Measurements from ENCODE around the gene UQCR10. TPM values are rescaled to one million over a fixed set of nuclear protein-coding genes. Genes with fewer than 3 reads are reported as not detected.

Gene UQCR10
- total and polyA plus RNA-seq, 9 donors = 24.2 to 93.1 (median 56.4) TPM

DNA sequence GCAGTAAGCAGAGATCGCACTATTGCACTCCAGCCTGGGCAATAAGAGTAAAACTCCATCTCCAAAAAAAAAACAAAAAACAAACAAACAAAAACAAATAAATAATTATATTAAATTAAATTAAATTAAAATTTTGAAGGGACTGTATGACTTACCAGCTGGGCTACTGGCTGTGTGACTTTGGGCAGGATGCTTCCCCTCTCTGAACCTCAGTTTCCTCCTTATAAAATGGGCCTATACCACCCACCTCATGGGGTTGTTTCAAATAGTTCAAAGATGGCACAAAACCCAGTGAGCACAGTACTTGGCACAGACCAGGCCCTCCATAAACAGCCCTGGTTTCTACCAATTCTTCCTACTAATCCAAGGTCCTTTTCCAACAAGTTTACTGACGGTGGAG is 36.0 kb downstream of the UQCR10 start:
- 94 to 97% (median 95%) methylated on average over 2 of the region's 2 CpGs for WGBS, 3 donors
- H3K36me3 ChIP-seq = no peaks in the 10 kb centered on the region
- H3K9me3 ChIP-seq = no peaks in the 10 kb centered on the region
- H3K4me3 ChIP-seq = no peak overlapping the region
- no peak for DNase-seq
- TF ChIP-seq EP300 (IDR thresholded peaks at IDR 0.05) (no peak), POLR2A (IDR thresholded peaks at IDR 0.05) (no peak), CTCF (IDR thresholded peaks at IDR 0.05) (no peak)
- no peaks in the 10 kb centered on the region for H3K4me1 ChIP-seq (ENCODE audit: insufficient read depth)
- intact Hi-C loops (cut with DNase I) = no loop called here
- no peaks in the 10 kb centered on the region for H3K27me3 ChIP-seq
- H3K27ac ChIP-seq = no peak overlapping the region

GRCh38 chr22:29804985-29805384 is 37.8 kb downstream of the UQCR10 start:
- intact Hi-C loops (cut with DNase I) = no loop called here
- 95 to 100% (median 98%) methylated on average over 2 of the region's 2 CpGs for WGBS, 3 donors
- TF ChIP-seq CTCF (IDR thresholded peaks at IDR 0.05) (no peak), POLR2A (IDR thresholded peaks at IDR 0.05) (no peak), EP300 (IDR thresholded peaks at IDR 0.05) (no peak)
- Histone ChIP-seq H3K9me3 (no peaks in the 10 kb centered on the region), H3K4me3 (no peak overlapping the region), H3K4me1 (ENCODE audit: insufficient read depth) (no peaks in the 10 kb centered on the region), H3K36me3 (no peaks in the 10 kb centered on the region), H3K27ac (no peak overlapping the region), H3K27me3 (no peaks in the 10 kb centered on the region)
- no peak for DNase-seq

DNA sequence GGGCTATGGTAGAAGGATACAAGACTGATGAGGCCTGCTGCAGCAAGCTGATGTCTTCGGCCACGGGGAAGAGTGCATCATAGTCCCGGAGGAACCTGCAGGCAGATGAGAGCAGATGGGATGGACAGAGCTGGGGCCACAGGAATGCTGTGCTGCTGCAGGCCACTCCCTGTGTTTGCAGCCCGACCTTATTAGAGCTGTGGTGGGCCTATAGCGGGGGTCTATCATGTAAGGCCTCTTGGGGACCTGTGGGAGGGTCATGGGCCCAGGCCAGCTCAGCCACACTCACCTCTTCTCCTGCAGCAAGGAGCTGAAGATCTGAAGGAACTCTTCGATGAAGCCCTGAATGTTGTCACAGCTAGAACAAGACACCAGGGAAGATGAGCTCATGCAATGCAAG is 39.0 kb downstream of the UQCR10 start:
- Histone ChIP-seq H3K27ac (no peak overlapping the region), H3K4me1 (ENCODE audit: insufficient read depth) (no peaks in the 10 kb centered on the region), H3K9me3 (no peaks in the 10 kb centered on the region), H3K36me3 (no peaks in the 10 kb centered on the region), H3K27me3 (no peaks in the 10 kb centered on the region), H3K4me3 (no peak overlapping the region)
- no peak for DNase-seq
- intact Hi-C loops (cut with DNase I) = no loop called here
- WGBS, 3 donors = 74 to 79% (median 75%) methylated on average over 6 of the region's 6 CpGs
- TF ChIP-seq EP300 (IDR thresholded peaks at IDR 0.05) = no peak
- no peak for TF ChIP-seq POLR2A (IDR thresholded peaks at IDR 0.05)
- no peak for TF ChIP-seq CTCF (IDR thresholded peaks at IDR 0.05)

DNA sequence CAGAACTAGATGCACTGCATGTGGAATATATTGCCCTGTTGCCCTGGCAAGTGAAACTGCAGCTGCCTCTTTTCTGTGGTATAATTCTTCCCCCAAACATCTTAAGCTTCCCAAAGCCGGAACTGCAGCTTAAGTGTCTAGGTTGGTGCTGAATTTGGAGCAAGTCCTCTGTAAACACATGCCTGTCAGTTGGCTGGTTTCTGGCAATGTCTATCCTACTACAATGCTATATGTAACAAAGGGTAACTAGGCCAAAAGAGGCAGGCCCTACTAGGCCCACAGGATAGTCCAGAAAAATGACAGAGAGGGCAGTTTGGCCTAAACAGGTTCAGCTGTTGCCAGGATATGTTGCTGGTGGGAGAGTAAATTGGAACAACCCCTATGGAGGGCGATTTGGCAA is 43.0 kb downstream of the UQCR10 start:
- no peak for DNase-seq
- no peak overlapping the region for H3K4me3 ChIP-seq
- H3K4me1 ChIP-seq (ENCODE audit: insufficient read depth) = no peaks in the 10 kb centered on the region
- 80 to 95% (median 86%) methylated on average over 2 of the region's 2 CpGs for WGBS, 3 donors
- H3K27me3 ChIP-seq = no peaks in the 10 kb centered on the region
- no peak for TF ChIP-seq CTCF (IDR thresholded peaks at IDR 0.05)
- no peak for TF ChIP-seq POLR2A (IDR thresholded peaks at IDR 0.05)
- no peak for TF ChIP-seq EP300 (IDR thresholded peaks at IDR 0.05)
- H3K36me3 ChIP-seq = no peaks in the 10 kb centered on the region
- intact Hi-C loops (cut with DNase I) = no loop called here
- H3K27ac ChIP-seq = no peak overlapping the region
- no peaks in the 10 kb centered on the region for H3K9me3 ChIP-seq

DNA sequence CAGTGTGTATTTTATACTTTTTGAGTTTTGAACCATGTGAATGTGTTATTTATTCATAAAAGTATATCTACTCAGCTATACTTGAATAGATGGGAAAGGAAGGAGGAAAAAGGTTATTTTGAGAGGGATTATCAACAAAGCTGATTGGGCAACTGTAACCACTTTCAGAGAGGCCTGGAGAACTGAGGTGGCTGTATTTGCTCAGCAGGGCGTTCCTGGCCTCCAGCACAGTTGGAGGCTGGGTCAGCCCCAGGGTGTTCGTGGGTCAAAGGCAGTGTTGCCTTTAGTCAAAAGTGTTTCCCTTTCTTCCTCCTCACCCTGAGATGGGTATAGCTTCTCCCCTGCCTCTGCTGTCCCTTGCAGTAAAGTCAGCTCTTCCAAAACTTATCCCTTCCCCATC is 44.2 kb downstream of the UQCR10 start:
- no peak for DNase-seq
- Histone ChIP-seq H3K36me3 (no peaks in the 10 kb centered on the region), H3K9me3 (no peaks in the 10 kb centered on the region), H3K27me3 (no peaks in the 10 kb centered on the region), H3K4me1 (ENCODE audit: insufficient read depth) (no peaks in the 10 kb centered on the region), H3K4me3 (no peak overlapping the region), H3K27ac (no peak overlapping the region)
- TF ChIP-seq POLR2A (IDR thresholded peaks at IDR 0.05) (no peak), EP300 (IDR thresholded peaks at IDR 0.05) (no peak), CTCF (IDR thresholded peaks at IDR 0.05) (no peak)
- intact Hi-C loops (cut with DNase I) = no loop called here
- WGBS, 3 donors = 77 to 89% (median 85%) methylated on average over 2 of the region's 2 CpGs
